Measurements from ENCODE around the gene CD276. TPM values are rescaled to one million over a fixed set of nuclear protein-coding genes. Genes with fewer than 3 reads are reported as not detected.
"Not testable (repeated sequence)": the region's sequence is repeated elsewhere in the genome, so short reads cannot be mapped to it uniquely, and the experiment has no call there.

The CD276 gene
- total and polyA plus RNA-seq, 7 donors, result 7.3 to 15.0 (median 8.9) TPM

DNA sequence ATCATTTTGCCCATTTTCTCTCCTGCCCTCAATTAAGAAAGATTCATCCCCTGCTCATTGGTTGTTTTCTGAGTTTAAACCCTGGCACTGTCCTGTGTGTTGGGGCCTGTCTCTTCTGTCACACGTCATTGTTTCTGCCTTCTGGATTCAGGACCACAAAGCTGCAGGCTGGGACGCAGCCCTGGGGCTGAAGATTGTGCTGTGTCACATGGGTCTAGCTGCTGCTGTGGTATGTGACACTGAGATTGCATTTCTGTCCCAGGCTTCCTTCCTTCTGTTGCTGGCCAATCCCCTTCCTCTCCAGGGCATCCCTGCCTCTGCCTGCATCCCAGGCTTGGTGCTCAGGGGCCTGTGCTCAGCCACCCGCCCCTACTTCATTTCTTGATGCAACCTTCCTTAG, 40.0 kb downstream of the CD276 start:
- Histone ChIP-seq H3K4me1 (no peaks in the 10 kb centered on the region), H3K4me3 (no peak overlapping the region), H3K27ac (no peak overlapping the region), H3K36me3 (ENCODE audit: insufficient read depth in 1 of 2, low read depth in 1 of 2) (no peaks in the 10 kb centered on the region), H3K9me3 (no peaks in the 10 kb centered on the region), H3K27me3 (ENCODE audit: insufficient read depth in 3 of 3, low read length in 2 of 3) (no peaks in the 10 kb centered on the region)
- intact Hi-C loops (cut with DNase I), result no loop called here
- 77 to 82% (median 81%) methylated on average over 3 of the region's 3 CpGs for WGBS, 3 donors
- ATAC-seq, result no peak
- no peak for TF ChIP-seq CTCF (IDR thresholded peaks at IDR 0.05)
- DNase-seq, result no peak

GRCh38 chr15:73727330-73727976, 43.3 kb downstream of the CD276 start:
- Histone ChIP-seq H3K36me3 (ENCODE audit: insufficient read depth in 1 of 2, low read depth in 1 of 2) (no peaks in the 10 kb centered on the region), H3K4me1 (no peaks in the 10 kb centered on the region), H3K27ac (no peak overlapping the region), H3K9me3 (no peaks in the 10 kb centered on the region), H3K27me3 (ENCODE audit: insufficient read depth in 3 of 3, low read length in 2 of 3) (no peaks in the 10 kb centered on the region), H3K4me3 (no peak overlapping the region)
- WGBS, 3 donors, result 52 to 78% (median 55%) methylated on average over 7 of the region's 7 CpGs
- peak in 3 of 4 donors; percentile 53 to 79 (median 60) for ATAC-seq
- intact Hi-C loops (cut with DNase I), result no loop called here
- TF ChIP-seq CTCF (IDR thresholded peaks at IDR 0.05), result no peak
- no peak for DNase-seq

DNA sequence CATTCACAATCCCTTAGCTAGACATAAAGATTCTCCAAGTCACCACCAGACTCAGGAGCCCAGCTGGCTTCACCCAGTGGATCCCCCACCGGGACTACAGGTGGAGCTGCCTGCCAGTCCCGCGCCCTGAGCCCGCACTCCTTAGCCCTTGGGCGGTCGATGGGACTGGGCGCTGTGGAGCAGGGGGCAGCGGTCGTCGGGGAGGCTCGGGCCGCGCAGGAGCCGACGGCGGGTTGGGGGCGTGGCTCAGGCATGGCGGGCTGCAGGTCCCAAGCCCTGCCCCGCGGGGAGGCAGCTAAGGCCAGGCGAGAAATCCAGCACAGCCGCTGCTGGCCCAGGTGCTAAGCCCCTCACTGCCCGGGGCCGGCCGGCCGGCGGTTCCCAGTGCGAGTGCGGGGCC, 47.9 kb downstream of the CD276 start:
- DNase-seq; H3K27ac ChIP-seq; ATAC-seq; H3K4me1 ChIP-seq; intact Hi-C loops (cut with DNase I); H3K36me3 ChIP-seq (ENCODE audit: insufficient read depth in 1 of 2, low read depth in 1 of 2); H3K4me3 ChIP-seq; H3K9me3 ChIP-seq: not testable (repeated sequence)
- 94 to 97% (median 96%) methylated on average over 19 to 29 of the region's 29 CpGs for WGBS, 3 donors
- peaks cover 0 to 14% (median 0%) of the 10 kb centered on the region in 3 donors for H3K27me3 ChIP-seq (ENCODE audit: insufficient read depth in 3 of 3, low read length in 2 of 3)

DNA sequence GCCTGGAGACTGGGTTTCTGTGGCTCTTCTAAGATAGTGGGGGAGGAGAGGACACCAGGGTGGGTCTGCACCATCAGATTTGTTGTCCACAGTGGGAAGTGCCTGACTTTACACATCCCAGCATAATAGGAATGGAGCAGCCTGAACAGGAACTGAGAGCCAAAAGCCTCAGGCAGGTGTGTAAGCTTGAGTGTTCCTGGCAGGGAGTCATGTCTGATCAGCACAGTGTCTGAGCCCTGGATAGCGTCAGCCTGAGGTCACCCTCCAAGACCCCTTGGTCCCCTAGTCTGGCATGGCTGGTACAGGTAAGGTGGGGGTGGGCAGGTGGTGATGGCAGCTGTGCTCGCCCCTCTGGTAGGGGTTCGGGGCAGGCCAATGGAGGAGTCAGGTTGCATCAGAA, 48.7 kb downstream of the CD276 start:
- H3K27me3 ChIP-seq (ENCODE audit: insufficient read depth in 3 of 3, low read length in 2 of 3), result peaks cover 0 to 14% (median 0%) of the 10 kb centered on the region in 3 donors
- no peaks in the 10 kb centered on the region for H3K36me3 ChIP-seq (ENCODE audit: insufficient read depth in 1 of 2, low read depth in 1 of 2)
- no peak overlapping the region for H3K4me3 ChIP-seq
- no peaks in the 10 kb centered on the region for H3K9me3 ChIP-seq
- no peak for TF ChIP-seq CTCF (IDR thresholded peaks at IDR 0.05)
- no peak overlapping the region for H3K27ac ChIP-seq
- 46 to 52% (median 51%) methylated on average over 3 of the region's 3 CpGs for WGBS, 3 donors
- DNase-seq (no peak), ATAC-seq (no peak)
- intact Hi-C loops (cut with DNase I), result no loop called here
- no peaks in the 10 kb centered on the region for H3K4me1 ChIP-seq

- ATAC-seq (no peak), DNase-seq (no peak)
- intact Hi-C loops (cut with DNase I), result no loop called here
- Histone ChIP-seq H3K27ac (no peak overlapping the region), H3K4me1 (no peaks in the 10 kb centered on the region), H3K4me3 (no peak overlapping the region), H3K27me3 (ENCODE audit: insufficient read depth in 3 of 3, low read length in 2 of 3) (peaks cover 0 to 18% (median 0%) of the 10 kb centered on the region in 3 donors), H3K36me3 (ENCODE audit: insufficient read depth in 1 of 2, low read depth in 1 of 2) (no peaks in the 10 kb centered on the region), H3K9me3 (no peaks in the 10 kb centered on the region)
- TF ChIP-seq CTCF (IDR thresholded peaks at IDR 0.05), result no peak
- 69 to 75% (median 73%) methylated on average over 7 of the region's 7 CpGs for WGBS, 3 donors
Observed at GRCh38 chr15:73737535-73737934, 53.4 kb downstream of the CD276 start.

Data from psoas muscle (tissue), 8 donors.